ENCODE measurements around the gene CRTC3.

Gene CRTC3

GRCh38 chr15:90586948-90587347 lies 57.2 kb downstream of the CRTC3 start:
- DNase-seq (ENCODE audit: low read depth, low spot score) = no peak
- no peak overlapping the region for H3K4me3 ChIP-seq (ENCODE audit: low read depth, low read length)
- no peak for TF ChIP-seq CTCF (IDR thresholded peaks at IDR 0.05; ENCODE audit: insufficient read depth, low read length, missing control alignments)
- ChIA-PET CTCF (interaction anchor here (1.3 to 1.6 kb wide), 2 partner anchors 25 to 267 kb away, joined by 3 to 5 read pairs; no protein-coding TSS in a partner anchor), POLR2A (no interaction called here)

- no peak for TF ChIP-seq CTCF (IDR thresholded peaks at IDR 0.05; ENCODE audit: insufficient read depth, low read length, missing control alignments)
- no peak for DNase-seq (ENCODE audit: low read depth, low spot score)
- ChIA-PET CTCF (interaction anchor here (0.9 kb wide), 1 partner anchor 22 kb away, joined by 3 read pairs; no protein-coding TSS in a partner anchor), POLR2A (no interaction called here)
- no peak overlapping the region for H3K4me3 ChIP-seq (ENCODE audit: low read depth, low read length)
Measured at GRCh38 chr15:90588427-90588826, 58.7 kb downstream of the CRTC3 start.

GRCh38 chr15:90591524-90591923 lies 61.8 kb downstream of the CRTC3 start:
- no peak overlapping the region for H3K4me3 ChIP-seq (ENCODE audit: low read depth, low read length)
- ChIA-PET CTCF (interaction anchor here (1.1 kb wide), 1 partner anchor 272 kb away, joined by 3 read pairs; no protein-coding TSS in a partner anchor), POLR2A (no interaction called here)
- DNase-seq (ENCODE audit: low read depth, low spot score) = no peak
- no peak for TF ChIP-seq CTCF (IDR thresholded peaks at IDR 0.05; ENCODE audit: insufficient read depth, low read length, missing control alignments)

GRCh38 chr15:90592131-90592881 lies 62.6 kb downstream of the CRTC3 start:
- H3K4me3 ChIP-seq (ENCODE audit: low read depth, low read length) = no peak overlapping the region
- no peak for TF ChIP-seq CTCF (IDR thresholded peaks at IDR 0.05; ENCODE audit: insufficient read depth, low read length, missing control alignments)
- DNase-seq (ENCODE audit: low read depth, low spot score) = peak; percentile 69
- POLR2A ChIA-PET = no interaction called here
- CTCF ChIA-PET = interaction anchor here (0.9 to 1.1 kb wide), 2 partner anchors 273 to 340 kb away, joined by 3 read pairs; partner anchors contain the start of gene HDDC3

- TF ChIP-seq CTCF (IDR thresholded peaks at IDR 0.05; ENCODE audit: insufficient read depth, low read length, missing control alignments) = no peak
- CTCF ChIA-PET = interaction anchor here (0.9 to 1.2 kb wide), 3 partner anchors 10 to 339 kb away, joined by 3 read pairs; partner anchors contain the start of gene HDDC3
- DNase-seq (ENCODE audit: low read depth, low spot score) = no peak
- H3K4me3 ChIP-seq (ENCODE audit: low read depth, low read length) = no peak overlapping the region
- POLR2A ChIA-PET = no interaction called here
Measured at GRCh38 chr15:90593499-90594158, 63.9 kb downstream of the CRTC3 start.

- no peak for DNase-seq (ENCODE audit: low read depth, low spot score)
- ChIA-PET POLR2A (no interaction called here), CTCF (no interaction called here)
- TF ChIP-seq CTCF (IDR thresholded peaks at IDR 0.05; ENCODE audit: insufficient read depth, low read length, missing control alignments) = no peak
- H3K4me3 ChIP-seq (ENCODE audit: low read depth, low read length) = no peak overlapping the region
Measured at GRCh38 chr15:90594301-90594738, 64.6 kb downstream of the CRTC3 start.
